ENCODE data around the gene SUZ12.
"Not testable (repeated sequence)": the region's sequence is repeated elsewhere in the genome, so short reads cannot be mapped to it uniquely, and the experiment has no call there.

The SUZ12 gene

DNA sequence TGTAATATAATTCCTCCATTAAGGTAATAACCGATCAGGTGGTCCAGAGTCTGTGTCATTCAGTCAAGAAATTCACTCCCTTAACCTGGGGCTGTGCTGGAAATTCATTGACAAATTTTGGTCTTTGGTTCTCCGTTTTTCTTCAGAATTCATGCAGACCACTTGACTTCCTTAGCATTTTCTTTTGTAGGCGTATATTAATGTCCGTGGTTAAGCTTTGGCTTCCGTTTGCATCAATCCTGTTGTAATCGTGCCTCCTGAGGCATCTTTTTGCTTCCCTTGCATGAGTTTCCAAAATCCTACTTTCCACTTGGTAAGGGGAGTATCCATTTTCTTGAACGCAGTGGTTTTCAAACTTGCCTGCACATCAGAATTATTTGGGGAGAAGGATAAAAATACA is 79.4 kb downstream of the SUZ12 start:
- TF ChIP-seq, protein P1, sequence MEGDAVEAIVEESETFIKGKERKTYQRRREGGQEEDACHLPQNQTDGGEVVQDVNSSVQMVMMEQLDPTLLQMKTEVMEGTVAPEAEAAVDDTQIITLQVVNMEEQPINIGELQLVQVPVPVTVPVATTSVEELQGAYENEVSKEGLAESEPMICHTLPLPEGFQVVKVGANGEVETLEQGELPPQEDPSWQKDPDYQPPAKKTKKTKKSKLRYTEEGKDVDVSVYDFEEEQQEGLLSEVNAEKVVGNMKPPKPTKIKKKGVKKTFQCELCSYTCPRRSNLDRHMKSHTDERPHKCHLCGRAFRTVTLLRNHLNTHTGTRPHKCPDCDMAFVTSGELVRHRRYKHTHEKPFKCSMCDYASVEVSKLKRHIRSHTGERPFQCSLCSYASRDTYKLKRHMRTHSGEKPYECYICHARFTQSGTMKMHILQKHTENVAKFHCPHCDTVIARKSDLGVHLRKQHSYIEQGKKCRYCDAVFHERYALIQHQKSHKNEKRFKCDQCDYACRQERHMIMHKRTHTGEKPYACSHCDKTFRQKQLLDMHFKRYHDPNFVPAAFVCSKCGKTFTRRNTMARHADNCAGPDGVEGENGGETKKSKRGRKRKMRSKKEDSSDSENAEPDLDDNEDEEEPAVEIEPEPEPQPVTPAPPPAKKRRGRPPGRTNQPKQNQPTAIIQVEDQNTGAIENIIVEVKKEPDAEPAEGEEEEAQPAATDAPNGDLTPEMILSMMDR (IDR thresholded peaks at IDR 0.05; ENCODE audit: insufficient read depth, low read depth, low read length, missing control alignments): no peak
- no peak overlapping the region for H3K4me3 ChIP-seq (ENCODE audit: low read length)

DNA sequence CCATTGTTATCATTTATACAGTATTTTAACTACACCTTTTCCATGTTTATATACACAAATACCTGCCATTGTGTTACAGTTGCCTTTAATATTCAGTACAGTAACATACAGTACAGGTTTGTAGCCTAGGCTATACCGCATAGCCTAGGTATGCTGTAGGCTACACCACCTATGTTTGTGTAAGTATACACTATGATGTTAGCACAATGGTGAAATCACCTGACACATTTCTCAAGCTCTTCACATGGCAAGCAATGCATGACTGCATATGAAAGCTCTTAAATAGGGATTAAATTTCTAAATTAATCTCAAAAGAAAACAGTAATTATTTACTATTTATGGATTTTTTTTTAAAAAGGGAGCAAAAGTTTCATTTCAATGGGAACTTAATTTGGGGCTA is 82.4 kb downstream of the SUZ12 start:
- TF ChIP-seq, protein P1 (IDR thresholded peaks at IDR 0.05; ENCODE audit: insufficient read depth, low read depth, low read length, missing control alignments): no peak
- peak; percentile 45 for DNase-seq (ENCODE audit: low read depth)
- no peak overlapping the region for H3K4me3 ChIP-seq (ENCODE audit: low read length)

More for the DNA sequence above, 79.4 kb downstream of the SUZ12 start:
- DNase-seq (ENCODE audit: low read depth): no peak

DNA sequence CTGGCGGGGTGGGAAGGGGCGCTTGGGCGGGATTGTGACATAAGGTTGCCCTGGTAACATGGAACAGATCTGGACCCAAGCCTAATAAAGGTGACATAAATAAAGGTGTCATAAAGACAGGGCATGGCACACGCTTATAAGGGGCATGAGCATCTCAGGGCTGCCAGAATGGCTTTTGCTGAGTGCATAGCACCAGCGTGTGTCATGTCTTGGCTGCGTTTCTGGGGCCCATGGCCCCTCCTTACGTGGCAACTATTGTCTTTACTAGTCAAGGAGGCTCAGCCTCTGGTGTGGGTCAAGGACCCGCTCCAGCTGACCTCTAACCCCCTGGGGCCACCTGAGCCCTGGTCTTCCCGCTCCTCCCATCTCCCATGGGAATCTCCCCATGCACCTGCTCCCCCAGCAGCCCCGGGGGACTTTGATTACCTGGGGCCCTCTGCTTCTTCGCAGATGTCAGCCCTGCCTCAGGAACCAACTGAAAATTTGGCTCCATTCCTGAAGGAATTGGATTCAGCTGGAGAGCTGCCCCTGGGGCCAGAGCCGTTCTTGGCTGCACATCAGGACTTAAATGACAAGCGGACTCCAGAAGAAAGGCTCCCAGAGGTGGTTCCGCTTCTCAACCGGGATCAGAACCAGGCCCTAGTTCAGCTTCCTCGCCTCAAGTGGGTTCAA is 84.3 kb downstream of the SUZ12 start:
- TF ChIP-seq, protein P1 (IDR thresholded peaks at IDR 0.05; ENCODE audit: insufficient read depth, low read depth, low read length, missing control alignments): no peak
- no peak overlapping the region for H3K4me3 ChIP-seq (ENCODE audit: low read length)
- DNase-seq (ENCODE audit: low read depth): no peak

DNA sequence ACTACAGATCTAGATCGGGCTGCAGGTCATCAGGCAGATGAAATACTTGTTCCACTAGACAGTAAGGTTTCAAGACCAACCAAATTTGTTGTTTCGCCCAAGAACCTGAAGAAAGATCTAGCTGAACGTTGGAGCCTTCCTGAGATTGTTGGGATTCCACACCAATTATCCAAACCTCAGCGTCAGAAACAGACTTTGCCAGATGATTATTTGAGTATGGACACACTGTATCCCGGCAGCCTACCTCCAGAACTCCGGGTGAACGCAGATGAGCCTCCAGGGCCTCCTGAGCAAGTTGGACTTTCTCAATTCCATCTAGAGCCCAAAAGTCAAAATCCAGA is 84.8 kb downstream of the SUZ12 start:
- H3K4me3 ChIP-seq (ENCODE audit: low read length): no peak overlapping the region
- TF ChIP-seq, protein P1 (IDR thresholded peaks at IDR 0.05; ENCODE audit: insufficient read depth, low read depth, low read length, missing control alignments): no peak
- DNase-seq (ENCODE audit: low read depth): no peak

DNA sequence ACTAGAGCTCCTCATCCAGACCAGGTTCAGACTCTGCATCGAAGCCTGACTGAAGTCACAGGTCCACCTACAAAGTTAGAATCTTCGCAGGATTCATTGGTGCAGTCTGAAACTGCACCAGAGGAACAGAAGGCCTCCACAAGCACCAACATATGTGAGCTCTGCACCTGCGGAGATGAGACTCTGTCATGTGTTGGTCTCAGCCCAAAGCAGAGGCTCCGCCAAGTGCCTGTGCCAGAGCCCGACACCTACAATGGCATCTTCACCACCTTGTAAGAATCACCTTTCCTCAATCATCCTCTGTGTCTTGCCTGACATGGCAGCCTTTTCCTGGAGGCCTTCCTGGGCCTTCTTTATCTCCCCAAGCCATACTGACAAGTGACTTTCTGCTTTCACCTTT is 85.7 kb downstream of the SUZ12 start:
- not testable (repeated sequence) for H3K4me3 ChIP-seq (ENCODE audit: low read length); DNase-seq (ENCODE audit: low read depth)

DNA sequence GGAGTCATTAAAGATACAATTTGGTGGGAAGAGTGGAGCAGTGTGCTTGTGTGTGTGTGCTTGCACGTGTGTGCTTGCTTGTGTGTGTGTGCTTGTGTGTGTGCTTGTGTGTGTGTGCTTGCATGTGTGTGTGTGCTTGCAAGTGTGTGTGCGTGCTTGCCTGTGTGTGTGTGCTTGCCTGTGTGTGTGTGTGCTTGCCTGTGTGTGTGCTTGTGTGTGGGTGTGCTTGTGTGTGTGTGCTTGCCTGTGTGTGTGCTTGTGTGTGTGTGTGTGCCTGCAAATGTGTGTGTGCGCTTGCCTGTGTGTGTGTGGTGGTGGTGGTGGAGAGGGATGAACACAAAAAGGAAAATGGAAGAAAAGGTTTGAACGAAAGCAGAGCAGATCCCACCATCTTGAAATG is 90.5 kb downstream of the SUZ12 start:
- H3K4me3 ChIP-seq (ENCODE audit: low read length); DNase-seq (ENCODE audit: low read depth): not testable (repeated sequence)

DNA sequence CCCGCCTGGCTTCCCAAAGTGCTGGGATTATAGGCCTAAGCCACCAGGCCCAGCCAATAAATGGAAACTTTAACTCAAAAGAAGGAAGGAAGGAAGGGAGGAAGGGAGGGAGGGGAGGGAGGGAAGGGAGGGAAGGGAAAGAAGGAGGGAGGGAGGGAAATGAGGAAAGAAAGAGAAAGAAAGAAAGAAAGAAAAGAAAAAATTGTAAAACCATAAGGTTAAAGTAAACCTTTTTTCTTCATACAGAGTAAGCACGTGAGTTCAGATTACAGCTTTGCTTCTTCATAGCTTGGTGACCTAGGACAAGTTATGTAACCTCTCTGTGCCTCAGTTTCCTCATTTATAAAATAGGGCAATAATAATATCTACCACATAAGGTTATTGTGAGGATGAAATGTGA is 96.4 kb downstream of the SUZ12 start:
- H3K4me3 ChIP-seq (ENCODE audit: low read length): no peak overlapping the region
- TF ChIP-seq, protein P1 (IDR thresholded peaks at IDR 0.05; ENCODE audit: insufficient read depth, low read depth, low read length, missing control alignments): no peak
- no peak for DNase-seq (ENCODE audit: low read depth)

DNA sequence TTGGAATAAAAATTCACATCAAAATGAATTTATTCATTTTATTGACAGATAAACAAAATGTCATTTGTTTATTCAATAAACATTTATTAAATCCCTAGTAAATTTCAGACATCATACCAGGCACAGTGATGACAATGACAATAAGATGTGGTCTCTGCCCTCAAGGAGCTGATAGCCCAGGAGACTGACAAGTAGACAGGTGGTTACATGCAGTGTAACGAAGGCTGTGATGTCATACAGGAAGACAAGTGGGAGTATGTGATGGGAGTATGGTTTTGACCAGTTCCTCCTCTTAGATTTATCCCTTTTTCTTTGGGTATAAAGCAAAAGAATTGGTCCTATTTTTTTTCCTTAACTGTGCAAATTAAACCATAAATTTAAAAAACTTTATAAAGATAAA is 97.0 kb downstream of the SUZ12 start:
- DNase-seq (ENCODE audit: low read depth); H3K4me3 ChIP-seq (ENCODE audit: low read length): not testable (repeated sequence)

DNA sequence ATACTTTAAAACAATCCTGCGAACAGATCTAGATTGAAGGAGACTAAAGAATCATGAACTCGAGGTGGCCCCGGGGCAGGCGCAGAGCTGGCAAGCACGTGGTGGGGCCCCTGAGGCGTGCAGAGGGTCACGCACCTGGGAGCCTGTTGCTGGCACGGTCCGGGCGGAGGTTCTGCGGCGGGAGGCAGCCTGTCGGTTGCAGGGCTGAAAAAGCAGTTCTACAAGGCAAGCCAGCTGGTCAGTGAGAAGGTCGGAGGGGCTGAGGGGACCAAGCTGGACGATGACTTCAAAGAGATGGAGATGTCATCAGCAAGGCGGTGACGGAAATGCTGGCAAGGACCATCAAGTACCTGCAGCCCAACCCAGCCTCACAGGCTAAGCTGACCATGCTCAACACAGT is 103.4 kb downstream of the SUZ12 start:
- DNase-seq (ENCODE audit: low read depth); H3K4me3 ChIP-seq (ENCODE audit: low read length): not testable (repeated sequence)

DNA sequence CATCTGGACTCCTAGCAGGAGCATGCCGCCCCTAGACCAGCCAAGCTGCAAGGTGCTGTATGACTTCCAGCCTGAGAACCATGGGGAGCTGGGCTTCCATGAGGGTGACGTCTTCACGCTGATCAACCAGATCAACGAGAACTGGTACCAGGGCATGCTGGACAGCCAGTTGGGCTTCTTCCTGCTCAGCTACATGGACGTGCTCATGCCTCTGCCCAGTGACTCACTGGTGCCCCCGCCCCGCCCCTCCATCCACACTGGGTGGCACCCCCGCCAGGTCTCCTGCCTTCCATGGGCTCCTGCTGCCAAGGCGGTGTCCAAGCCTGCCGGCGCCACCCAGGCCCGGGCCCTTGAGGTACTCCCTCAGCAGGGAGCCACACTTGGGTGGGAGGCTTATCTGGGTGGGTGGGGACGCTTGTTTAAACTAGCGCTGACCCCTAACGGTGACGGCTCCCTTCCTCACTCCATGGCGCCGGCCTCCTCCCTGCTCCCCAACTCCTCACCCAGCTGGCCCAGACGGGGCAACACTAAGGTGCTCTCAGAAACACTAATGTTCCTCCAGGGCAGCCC is 104.6 kb downstream of the SUZ12 start:
- DNase-seq (ENCODE audit: low read depth); H3K4me3 ChIP-seq (ENCODE audit: low read length): not testable (repeated sequence)

DNA sequence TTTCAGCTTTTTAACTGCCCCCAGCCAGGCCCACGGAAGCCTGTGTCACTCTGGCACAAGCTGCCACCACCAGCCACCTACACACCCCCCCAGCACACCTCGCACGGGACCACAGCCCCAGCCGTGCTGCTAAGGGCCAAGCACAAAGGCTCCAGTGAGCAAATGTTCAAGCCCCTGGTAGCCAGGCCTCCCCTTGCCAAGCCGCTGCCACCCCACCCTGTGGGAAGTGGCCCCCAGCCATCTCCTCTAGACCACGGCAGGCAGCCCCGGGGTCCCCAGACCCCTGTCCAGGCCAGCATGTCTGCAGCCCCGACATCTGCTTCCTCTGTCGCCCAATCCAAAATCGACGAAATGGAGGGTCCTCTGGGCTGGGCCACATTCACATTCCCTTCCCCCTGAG is 105.5 kb downstream of the SUZ12 start:
- DNase-seq (ENCODE audit: low read depth); H3K4me3 ChIP-seq (ENCODE audit: low read length): not testable (repeated sequence)

DNA sequence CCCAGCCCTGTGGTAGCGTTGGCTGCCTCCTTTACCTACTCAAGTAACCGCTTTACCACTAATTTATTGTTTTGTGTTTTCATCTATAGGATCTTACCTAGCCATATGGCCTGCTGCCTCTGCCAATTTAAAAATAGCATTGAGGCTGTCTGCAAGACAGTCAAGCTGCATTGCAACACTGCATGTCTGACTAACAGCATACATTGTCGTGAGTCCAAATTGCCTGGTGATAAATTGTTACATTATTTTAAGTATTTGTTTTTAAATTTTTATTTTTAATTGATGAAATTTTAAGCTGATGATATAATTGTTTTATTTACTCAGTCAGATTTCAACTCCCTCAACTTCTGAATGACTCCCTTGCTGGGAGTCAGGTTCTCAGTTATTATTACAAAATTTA is 108.8 kb downstream of the SUZ12 start:
- not testable (repeated sequence) for H3K4me3 ChIP-seq (ENCODE audit: low read length)
- DNase-seq (ENCODE audit: low read depth): peak; percentile 60

DNA sequence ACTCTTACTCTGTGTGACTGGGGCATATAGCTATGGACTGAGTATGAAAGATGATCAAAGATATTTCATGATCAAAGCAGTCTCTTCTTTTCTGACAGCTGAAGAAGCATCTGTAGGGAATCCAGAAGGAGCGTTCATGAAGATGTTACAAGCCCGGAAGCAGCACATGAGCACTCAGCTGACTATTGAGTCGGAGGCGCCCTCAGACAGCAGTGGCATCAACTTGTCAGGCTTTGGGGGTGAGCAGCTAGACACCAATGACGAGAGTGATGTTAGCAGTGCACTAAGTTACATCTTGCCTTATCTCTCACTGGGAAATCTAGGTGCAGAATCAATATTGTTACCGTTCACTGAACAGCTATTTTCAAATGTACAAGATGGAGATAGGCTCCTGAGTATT is 110.9 kb downstream of the SUZ12 start:
- not testable (repeated sequence) for DNase-seq (ENCODE audit: low read depth)

More for the DNA sequence above, 110.9 kb downstream of the SUZ12 start:
- H3K4me3 ChIP-seq (ENCODE audit: low read length): not testable (repeated sequence)
